ENCODE results near the gene SPTLC3.

The SPTLC3 gene

GRCh38 chr20:13101706-13102105 lies 92.9 kb downstream of the SPTLC3 start:
- DNase-seq, result no peak

GRCh38 chr20:13102237-13102636 lies 93.5 kb downstream of the SPTLC3 start:
- no peak for DNase-seq

- DNase-seq, result no peak
These were observed 93.9 kb downstream of the SPTLC3 start for GRCh38 chr20:13102694-13103093.

- DNase-seq, result no peak
These were observed 96.3 kb downstream of the SPTLC3 start for GRCh38 chr20:13105039-13105438.

GRCh38 chr20:13105864-13106457 lies 97.2 kb downstream of the SPTLC3 start:
- no peak for DNase-seq

- no peak for DNase-seq
These were observed 100.9 kb downstream of the SPTLC3 start for GRCh38 chr20:13109658-13110057.

GRCh38 chr20:13110796-13111195 lies 102.0 kb downstream of the SPTLC3 start:
- no peak for DNase-seq

- no peak for DNase-seq
These were observed 102.6 kb downstream of the SPTLC3 start for GRCh38 chr20:13111249-13111911.

GRCh38 chr20:13113731-13114130 lies 105.0 kb downstream of the SPTLC3 start:
- no peak for DNase-seq

GRCh38 chr20:13117200-13117599 lies 108.4 kb downstream of the SPTLC3 start:
- no peak for DNase-seq

GRCh38 chr20:13118676-13119075 lies 109.9 kb downstream of the SPTLC3 start:
- DNase-seq, result no peak

GRCh38 chr20:13119583-13119982 lies 110.8 kb downstream of the SPTLC3 start:
- DNase-seq, result peak; percentile 11 to 12

- DNase-seq, result no peak
These were observed 111.7 kb downstream of the SPTLC3 start for GRCh38 chr20:13120471-13120870.

GRCh38 chr20:13121840-13122515 lies 113.2 kb downstream of the SPTLC3 start:
- DNase-seq, result no peak

- DNase-seq, result no peak
These were observed 116.7 kb downstream of the SPTLC3 start for GRCh38 chr20:13125486-13125885.

GRCh38 chr20:13128173-13128572 lies 119.4 kb downstream of the SPTLC3 start:
- DNase-seq, result no peak

GRCh38 chr20:13130061-13130706 lies 121.4 kb downstream of the SPTLC3 start:
- no peak for DNase-seq

GRCh38 chr20:13130707-13131103 lies 121.9 kb downstream of the SPTLC3 start:
- no peak for DNase-seq

GRCh38 chr20:13131688-13132087 lies 122.9 kb downstream of the SPTLC3 start:
- DNase-seq, result no peak

GRCh38 chr20:13139459-13140150 lies 130.8 kb downstream of the SPTLC3 start:
- no peak for DNase-seq

- DNase-seq, result no peak
These were observed 131.4 kb downstream of the SPTLC3 start for GRCh38 chr20:13140201-13140600.

- no peak for DNase-seq
These were observed 132.0 kb downstream of the SPTLC3 start for GRCh38 chr20:13140775-13141174.

GRCh38 chr20:13141546-13141945 lies 132.8 kb downstream of the SPTLC3 start:
- no peak for DNase-seq

Measured in stimulated activated CD4-positive, alpha-beta T cell treated with anti-CD3 and anti-CD28 coated beads, Interleukin-4, amount 100 ng/mL, for 4 hours (primary cell).